Neural progenitor cell (in vitro differentiated cells): ENCODE data around the gene MYCBPAP.
A peak's percentile ranks its signal among the peaks of the same experiment; 100 is the strongest.

Source experiments
- CTCF ChIP-seq: fragments of 200-600 bp; sonication (generic); IDR thresholded peaks from 2 replicates; pipeline ENCODE4 v1.5.1; 2017; ENCODE audit warnings: antibody characterized with exemption, mild to moderate bottlenecking
- EZH2 ChIP-seq: fragments of 200-600 bp; sonication (generic); IDR thresholded peaks from 2 replicates; pipeline ENCODE4 v1.6.1; 2017; ENCODE audit warnings: antibody characterized with exemption, mild to moderate bottlenecking, moderate library complexity
- EZH2phosphoT487 ChIP-seq: fragments of 200-600 bp; sonication (generic); IDR thresholded peaks from 2 replicates; pipeline ENCODE4 v1.6.1; 2017; ENCODE audit warnings: antibody characterized with exemption

DNA sequence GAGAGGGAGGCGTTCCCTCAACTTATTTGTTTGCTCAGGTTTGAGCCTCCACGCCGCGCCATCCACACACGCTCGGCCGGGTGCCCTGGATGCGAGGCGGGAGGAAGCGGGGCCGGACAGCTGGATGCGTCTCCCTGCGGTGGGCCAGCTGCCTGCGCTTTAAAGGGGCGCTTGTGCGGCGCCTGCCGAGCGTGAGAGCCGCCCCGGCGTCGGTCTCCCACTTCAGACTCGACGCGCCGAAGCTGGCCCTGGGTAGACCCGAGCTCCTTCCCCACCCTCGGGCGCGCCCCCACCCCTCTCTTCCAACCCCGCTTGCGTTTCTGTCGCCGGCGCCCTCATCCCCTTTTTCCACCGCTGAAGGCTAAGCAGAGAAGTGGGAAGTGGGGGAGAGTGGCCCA, 39.0 kb upstream of the MYCBPAP start:
- TF ChIP-seq CTCF (no peak), EZH2 (peak; percentile 40), EZH2phosphoT487 (no peak)
